ENCODE results near the gene RIC3.
A peak's percentile ranks its signal among the peaks of the same experiment; 100 is the strongest.

Gene RIC3

GRCh38 chr11:8168485-8169257, at the start of gene RIC3:
Gene RIC3, minus strand, starts transcription at chr11:8169025. Its CDS starts 36 bp downstream, at chr11:8168989.
- peak; percentile 37 for DNase-seq (ENCODE audit: low spot score)

- no peak for DNase-seq (ENCODE audit: low spot score)
Observed at GRCh38 chr11:8218409-8218808, 49.6 kb upstream of the RIC3 start.

GRCh38 chr11:8217926-8218325, 49.1 kb upstream of the RIC3 start:
- no peak for DNase-seq (ENCODE audit: low spot score)

- DNase-seq (ENCODE audit: low spot score), result no peak
Observed at GRCh38 chr11:8217136-8217535, 48.3 kb upstream of the RIC3 start.

GRCh38 chr11:8213376-8213775, 44.6 kb upstream of the RIC3 start:
- no peak for DNase-seq (ENCODE audit: low spot score)

- no peak for DNase-seq (ENCODE audit: low spot score)
Observed at GRCh38 chr11:8209208-8209807, 40.5 kb upstream of the RIC3 start.

GRCh38 chr11:8207080-8208000, 38.5 kb upstream of the RIC3 start:
- no peak for DNase-seq (ENCODE audit: low spot score)

- DNase-seq (ENCODE audit: low spot score), result no peak
Observed at GRCh38 chr11:8206251-8207079, 37.6 kb upstream of the RIC3 start.

- DNase-seq (ENCODE audit: low spot score), result no peak
Observed at GRCh38 chr11:8205566-8205965, 36.7 kb upstream of the RIC3 start.

GRCh38 chr11:8204596-8204995, 35.8 kb upstream of the RIC3 start:
- no peak for DNase-seq (ENCODE audit: low spot score)

- DNase-seq (ENCODE audit: low spot score), result no peak
Observed at GRCh38 chr11:8204025-8204424, 35.2 kb upstream of the RIC3 start.

GRCh38 chr11:8203414-8203715, 34.5 kb upstream of the RIC3 start:
- no peak for DNase-seq (ENCODE audit: low spot score)

- DNase-seq (ENCODE audit: low spot score), result no peak
Observed at GRCh38 chr11:8202516-8203413, 33.9 kb upstream of the RIC3 start.

GRCh38 chr11:8201644-8202365, 33.0 kb upstream of the RIC3 start:
- no peak for DNase-seq (ENCODE audit: low spot score)

- DNase-seq (ENCODE audit: low spot score), result no peak
Observed at GRCh38 chr11:8199676-8200075, 30.9 kb upstream of the RIC3 start.

GRCh38 chr11:8196749-8197148, 27.9 kb upstream of the RIC3 start:
- no peak for DNase-seq (ENCODE audit: low spot score)

- DNase-seq (ENCODE audit: low spot score), result no peak
Observed at GRCh38 chr11:8194956-8195355, 26.1 kb upstream of the RIC3 start.

GRCh38 chr11:8192896-8193209, 24.0 kb upstream of the RIC3 start:
- no peak for DNase-seq (ENCODE audit: low spot score)

GRCh38 chr11:8192016-8192895, 23.4 kb upstream of the RIC3 start:
- peak; percentile 26 for DNase-seq (ENCODE audit: low spot score)
